DMS79 (cell line): ENCODE data around the gene MAD2L2.

Source experiments
- DNase-seq: peaks from one replicate; lab custom pipeline; 2025; lab: John Stamatoyannopoulos, UW

Gene MAD2L2

GRCh38 chr1:11682287-11682771 lies 1.4 kb upstream of the MAD2L2 start:
- DNase-seq, result no peak

GRCh38 chr1:11680270-11681070 lies 478 bp downstream of the MAD2L2 start:
- DNase-seq, result no peak

GRCh38 chr1:11678442-11678841 lies 2.5 kb downstream of the MAD2L2 start:
- no peak for DNase-seq

- no peak for DNase-seq
Measured at GRCh38 chr1:11676386-11677103, 4.4 kb downstream of the MAD2L2 start.

- no peak for DNase-seq
Measured at GRCh38 chr1:11675325-11675724, 5.6 kb downstream of the MAD2L2 start.

- DNase-seq, result no peak
Measured at GRCh38 chr1:11674488-11674887, 6.5 kb downstream of the MAD2L2 start.

- no peak for DNase-seq
Measured at GRCh38 chr1:11673089-11673769, 7.7 kb downstream of the MAD2L2 start.

GRCh38 chr1:11671544-11672286 lies 9.2 kb downstream of the MAD2L2 start:
- DNase-seq, result no peak

- no peak for DNase-seq
Measured at GRCh38 chr1:11671205-11671543, 9.8 kb downstream of the MAD2L2 start.

GRCh38 chr1:11670747-11671146 lies 10.2 kb downstream of the MAD2L2 start:
- DNase-seq, result no peak

- DNase-seq, result no peak
Measured at GRCh38 chr1:11668516-11668915, 12.4 kb downstream of the MAD2L2 start.

- DNase-seq, result no peak
Measured at GRCh38 chr1:11664336-11665065, 16.4 kb downstream of the MAD2L2 start.

GRCh38 chr1:11661103-11661502 lies 19.8 kb downstream of the MAD2L2 start:
- DNase-seq, result no peak

- DNase-seq, result no peak
Measured at GRCh38 chr1:11659748-11660147, 21.2 kb downstream of the MAD2L2 start.

GRCh38 chr1:11658542-11658941 lies 22.4 kb downstream of the MAD2L2 start:
- DNase-seq, result no peak

GRCh38 chr1:11657654-11658053 lies 23.3 kb downstream of the MAD2L2 start:
- no peak for DNase-seq

GRCh38 chr1:11654939-11655808 lies 25.8 kb downstream of the MAD2L2 start:
- no peak for DNase-seq

- no peak for DNase-seq
Measured at GRCh38 chr1:11654137-11654938, 26.6 kb downstream of the MAD2L2 start, which contains the start of the genes FBXO2 and FBXO44. Gene FBXO2 (minus strand): TSS chr1:11654429. CDS start chr1:11654340, 89 bp downstream. Gene FBXO44 (plus strand): TSS chr1:11654877. CDS start chr1:11655836, 959 bp downstream.

- no peak for DNase-seq
Measured at GRCh38 chr1:11653861-11654136, 27.1 kb downstream of the MAD2L2 start.
